ENCODE results near the gene LCTL. TPM values are rescaled to one million over a fixed set of nuclear protein-coding genes. Genes with fewer than 3 reads are reported as not detected.

Gene LCTL, protein sequence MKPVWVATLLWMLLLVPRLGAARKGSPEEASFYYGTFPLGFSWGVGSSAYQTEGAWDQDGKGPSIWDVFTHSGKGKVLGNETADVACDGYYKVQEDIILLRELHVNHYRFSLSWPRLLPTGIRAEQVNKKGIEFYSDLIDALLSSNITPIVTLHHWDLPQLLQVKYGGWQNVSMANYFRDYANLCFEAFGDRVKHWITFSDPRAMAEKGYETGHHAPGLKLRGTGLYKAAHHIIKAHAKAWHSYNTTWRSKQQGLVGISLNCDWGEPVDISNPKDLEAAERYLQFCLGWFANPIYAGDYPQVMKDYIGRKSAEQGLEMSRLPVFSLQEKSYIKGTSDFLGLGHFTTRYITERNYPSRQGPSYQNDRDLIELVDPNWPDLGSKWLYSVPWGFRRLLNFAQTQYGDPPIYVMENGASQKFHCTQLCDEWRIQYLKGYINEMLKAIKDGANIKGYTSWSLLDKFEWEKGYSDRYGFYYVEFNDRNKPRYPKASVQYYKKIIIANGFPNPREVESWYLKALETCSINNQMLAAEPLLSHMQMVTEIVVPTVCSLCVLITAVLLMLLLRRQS
- total RNA-seq: not detected

DNA sequence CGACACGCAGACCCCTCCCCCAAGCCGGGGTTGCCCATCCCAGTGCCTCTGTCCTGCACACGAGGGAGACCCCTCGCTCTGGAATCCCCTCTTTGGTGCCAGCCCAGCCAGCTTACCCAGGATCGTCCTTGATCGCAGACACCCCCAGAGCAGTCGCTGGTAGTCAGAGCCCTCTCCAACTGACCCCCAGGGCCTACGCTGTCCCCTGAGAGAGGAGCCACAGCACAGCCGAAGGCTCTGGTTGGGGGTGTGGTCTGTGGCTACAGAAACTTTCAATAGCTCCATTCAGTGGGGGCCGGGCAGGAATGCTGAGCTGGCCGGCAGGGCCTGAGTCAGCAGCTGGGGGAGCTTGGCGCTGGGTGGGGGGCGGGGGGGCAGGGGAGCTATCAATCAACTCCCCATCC lies at the start of gene LCTL:
Gene LCTL (minus strand): TSS at position 258 of the 404 bp plus-strand sequence. CDS start 633 bp downstream, outside the sequence.
- DNase-seq (ENCODE audit: low spot score) (no peak), ATAC-seq (ENCODE audit: low FRiP score) (no peak)
- TF ChIP-seq, protein P1, sequence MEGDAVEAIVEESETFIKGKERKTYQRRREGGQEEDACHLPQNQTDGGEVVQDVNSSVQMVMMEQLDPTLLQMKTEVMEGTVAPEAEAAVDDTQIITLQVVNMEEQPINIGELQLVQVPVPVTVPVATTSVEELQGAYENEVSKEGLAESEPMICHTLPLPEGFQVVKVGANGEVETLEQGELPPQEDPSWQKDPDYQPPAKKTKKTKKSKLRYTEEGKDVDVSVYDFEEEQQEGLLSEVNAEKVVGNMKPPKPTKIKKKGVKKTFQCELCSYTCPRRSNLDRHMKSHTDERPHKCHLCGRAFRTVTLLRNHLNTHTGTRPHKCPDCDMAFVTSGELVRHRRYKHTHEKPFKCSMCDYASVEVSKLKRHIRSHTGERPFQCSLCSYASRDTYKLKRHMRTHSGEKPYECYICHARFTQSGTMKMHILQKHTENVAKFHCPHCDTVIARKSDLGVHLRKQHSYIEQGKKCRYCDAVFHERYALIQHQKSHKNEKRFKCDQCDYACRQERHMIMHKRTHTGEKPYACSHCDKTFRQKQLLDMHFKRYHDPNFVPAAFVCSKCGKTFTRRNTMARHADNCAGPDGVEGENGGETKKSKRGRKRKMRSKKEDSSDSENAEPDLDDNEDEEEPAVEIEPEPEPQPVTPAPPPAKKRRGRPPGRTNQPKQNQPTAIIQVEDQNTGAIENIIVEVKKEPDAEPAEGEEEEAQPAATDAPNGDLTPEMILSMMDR (IDR thresholded peaks at IDR 0.05): no peak

DNA sequence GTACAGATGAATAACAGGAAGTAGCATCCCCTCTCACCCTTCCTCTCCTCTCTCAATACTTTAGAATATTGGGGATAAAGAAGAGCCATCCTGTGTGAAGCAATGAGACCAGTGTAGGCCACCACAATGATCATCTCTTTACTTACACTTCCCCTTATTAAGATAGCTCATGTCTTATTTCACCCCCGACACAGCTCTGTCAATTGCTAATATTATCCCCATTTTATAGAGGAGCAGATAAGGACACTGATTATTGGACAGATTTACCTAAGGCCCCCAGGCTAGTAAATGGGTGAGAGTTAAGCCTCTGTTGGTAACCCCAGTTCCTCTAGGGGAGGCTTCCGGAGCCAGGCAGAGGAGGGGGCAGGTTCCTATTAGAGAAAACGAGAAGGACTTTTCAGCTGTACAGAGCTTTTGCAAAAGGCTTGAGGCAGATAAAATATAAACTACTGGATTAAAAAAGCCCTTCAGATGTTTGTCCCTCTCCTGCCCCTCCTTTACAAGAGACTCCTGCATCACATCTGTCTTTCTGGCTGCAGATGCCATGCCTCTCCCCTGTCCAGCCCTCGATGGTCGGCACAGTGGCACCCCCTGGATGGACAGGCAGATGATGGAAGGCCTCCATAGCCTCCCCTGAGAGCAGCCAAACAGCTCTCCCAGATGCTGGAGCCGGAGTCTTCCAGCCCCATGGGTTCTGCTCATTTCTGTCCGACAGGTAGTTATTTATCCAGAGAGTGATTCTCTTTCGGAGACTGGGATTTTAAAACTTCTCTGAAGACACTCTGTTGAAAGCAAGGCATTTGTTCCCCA lies 49.4 kb upstream of the LCTL start:
- TF ChIP-seq, protein P1 (IDR thresholded peaks at IDR 0.05): no peak
- DNase-seq (ENCODE audit: low spot score) (no peak), ATAC-seq (ENCODE audit: low FRiP score) (no peak)

DNA sequence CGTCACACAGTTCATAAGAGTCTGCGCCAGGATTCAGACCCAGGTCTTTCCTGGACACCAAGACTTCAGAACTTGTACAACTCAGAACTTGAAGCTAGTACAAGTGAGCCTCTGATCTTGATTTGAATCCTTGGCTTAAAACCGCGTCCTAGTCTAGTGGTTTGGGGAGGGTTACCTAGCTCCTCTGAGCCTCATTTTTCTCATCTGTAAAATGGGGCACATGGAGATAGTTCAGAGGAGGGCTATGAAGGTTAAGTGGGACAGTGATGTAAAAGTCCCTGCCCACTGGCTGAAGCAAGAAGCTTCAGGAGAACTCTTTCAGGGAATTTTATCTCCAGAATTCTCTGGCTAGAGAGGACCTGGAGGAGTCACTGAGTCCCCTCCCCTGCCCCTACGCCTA lies 48.7 kb upstream of the LCTL start:
- TF ChIP-seq, protein P1 (IDR thresholded peaks at IDR 0.05): no peak
- DNase-seq (ENCODE audit: low spot score): no peak
- no peak for ATAC-seq (ENCODE audit: low FRiP score)

DNA sequence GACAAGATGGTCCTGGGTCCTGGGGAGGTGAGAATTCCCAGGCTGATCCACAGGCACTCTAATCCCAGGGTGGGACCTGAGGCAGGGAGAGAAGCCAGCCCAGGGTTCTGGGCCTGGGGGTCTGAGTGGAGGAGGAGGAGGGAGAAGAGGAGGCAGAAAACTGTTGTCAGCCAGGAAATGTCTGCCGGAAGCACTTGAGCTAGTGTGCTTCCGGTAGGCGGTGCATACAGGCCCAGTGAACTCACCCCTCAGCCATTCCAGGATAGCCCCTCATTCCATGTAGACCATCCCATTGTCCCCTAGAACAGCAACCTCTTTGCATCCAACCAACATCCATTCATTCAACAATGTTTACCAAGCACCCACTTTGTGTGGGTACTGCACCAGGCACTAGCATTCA lies 47.9 kb upstream of the LCTL start:
- TF ChIP-seq, protein P1 (IDR thresholded peaks at IDR 0.05): no peak
- ATAC-seq (ENCODE audit: low FRiP score): no peak

DNA sequence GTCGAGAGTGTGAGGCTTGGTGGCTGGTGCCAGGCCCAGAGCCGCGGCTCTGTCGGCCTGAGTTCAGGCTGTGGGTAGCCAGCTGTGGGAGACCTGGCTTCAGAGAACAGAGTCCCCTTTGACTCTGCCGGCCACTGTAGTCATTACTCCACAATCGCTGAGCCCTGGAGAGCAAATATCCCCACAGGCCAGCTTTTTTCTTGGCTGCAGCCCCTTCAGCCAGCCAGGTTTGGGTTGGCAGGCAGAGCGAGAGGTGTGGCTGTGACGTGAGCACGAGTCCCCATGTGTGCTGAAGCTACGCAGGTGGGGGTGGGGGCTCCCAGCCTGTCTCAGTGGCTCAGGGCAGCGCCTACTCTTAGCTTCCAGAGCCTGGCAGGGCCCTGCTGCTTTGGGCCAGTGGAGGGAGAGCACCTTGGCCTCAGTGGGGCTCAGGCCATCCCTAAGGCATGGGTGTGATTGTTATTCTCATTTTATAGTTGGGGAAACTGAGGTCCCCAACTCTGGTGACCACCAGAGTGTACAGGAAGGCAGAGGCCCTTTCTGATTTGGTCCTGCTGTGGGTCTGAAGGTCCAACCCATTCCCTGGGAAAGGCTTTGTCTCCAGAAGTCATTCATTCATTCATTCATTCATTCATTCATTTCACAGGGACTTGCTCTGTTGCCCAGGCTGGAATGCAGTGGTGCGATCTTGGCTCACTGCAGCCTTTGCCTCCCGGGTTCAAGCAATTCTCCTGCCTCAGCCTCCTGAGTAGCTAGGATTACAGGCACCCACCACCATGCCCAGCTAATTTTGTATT lies 45.7 kb upstream of the LCTL start:
- TF ChIP-seq, protein P1 (IDR thresholded peaks at IDR 0.05): no peak
- ATAC-seq (ENCODE audit: low FRiP score) (no peak), DNase-seq (ENCODE audit: low spot score) (no peak)

More for the DNA sequence above, 47.9 kb upstream of the LCTL start:
- DNase-seq (ENCODE audit: low spot score): no peak

DNA sequence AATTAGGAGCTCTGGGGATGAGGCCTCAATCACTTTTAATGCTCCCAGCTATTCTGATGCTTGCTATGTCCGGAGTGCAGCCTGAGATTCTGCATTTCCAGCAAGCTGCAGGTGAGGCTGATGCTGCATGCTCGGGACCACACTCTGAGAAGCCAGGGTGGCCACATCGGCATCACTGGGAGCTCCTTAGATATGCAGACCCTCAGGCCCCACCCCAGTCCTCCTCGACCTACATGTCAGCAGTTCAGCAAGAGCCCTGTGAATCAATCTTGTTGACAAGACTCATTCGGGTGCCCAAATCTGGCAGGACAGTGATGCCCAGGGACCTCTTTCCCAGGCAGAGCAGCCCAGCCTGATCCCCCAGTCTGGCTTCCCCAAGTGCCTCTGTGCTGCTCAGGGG lies 44.1 kb upstream of the LCTL start:
- ATAC-seq (ENCODE audit: low FRiP score): no peak

More for the DNA sequence above, 44.1 kb upstream of the LCTL start:
- TF ChIP-seq, protein P1 (IDR thresholded peaks at IDR 0.05): no peak
- no peak for DNase-seq (ENCODE audit: low spot score)
